K562 (cell line): ENCODE results near the gene PTBP2. TPM values are rescaled to one million over a fixed set of nuclear protein-coding genes. Genes with fewer than 3 reads are reported as not detected.
A peak's percentile ranks its signal among the peaks of the same experiment; 100 is the strongest.

ENCODE experiments used
- EP400 ChIP-seq: fragments of 450-650 bp; IDR thresholded peaks from 2 replicates; pipeline ENCODE4 v1.6.1; 2017; ENCODE audit warnings: antibody characterized with exemption, mild to moderate bottlenecking, moderate library complexity
- GTF2F1 ChIP-seq: IDR thresholded peaks from 2 replicates; pipeline ENCODE4 v1.6.1; 2011; ENCODE audit warnings: low read depth, low read length, improper control_type of control experiment
- MGA ChIP-seq: fragments of 450-650 bp; IDR thresholded peaks from 2 replicates; pipeline ENCODE4 v1.6.1; 2016; ENCODE audit warnings: mild to moderate bottlenecking, moderate library complexity
- THRAP3 ChIP-seq: fragments of 450-650 bp; IDR thresholded peaks from 2 replicates; pipeline ENCODE4 v1.6.1; 2016; ENCODE audit warnings: mild to moderate bottlenecking, inconsistent platforms, borderline replicate concordance
- TSHZ1 ChIP-seq: fragments of 250-450 bp; sonication (Bioruptor Pico); IDR thresholded peaks from 2 replicates; pipeline ENCODE4 v1.4.0; 2020; ENCODE audit warnings: mild to moderate bottlenecking, moderate library complexity
- USF2 ChIP-seq: sonication (generic); formaldehyde crosslinking; IDR thresholded peaks from 2 replicates; pipeline ENCODE4 v1.5.0; 2020; ENCODE audit warnings: missing genetic modification reagents
- ZBTB33 ChIP-seq: sonication (generic); formaldehyde crosslinking; IDR thresholded peaks from 2 replicates; pipeline ENCODE4 v1.8.1; 2023; ENCODE audit warnings: mild to moderate bottlenecking, missing genetic modification reagents
- ZKSCAN8 ChIP-seq: fragments of 200-800 bp; sonication (Bioruptor generic); IDR thresholded peaks from 2 replicates; pipeline ENCODE4 v1.6.1; 2016; ENCODE audit warnings: missing genetic modification characterization, missing compliant biosample characterization
- polyA plus RNA-seq, 8 experiments: library from polyadenylated mRNA; depleted of rRNA in 4 of 8; stranded (reverse) in 5 of 8; unstranded in 3 of 8; fragments of >200 nt; fragmentation: Nextera tagmentation in 2 of 8; fragmentation: Illumina TruSeq in 1 of 8; extraction: Ambion mirVana in 2 of 8; extraction: Trizol in 1 of 8; gene quantifications; 2 replicates each; pipeline versions ENCODE4 v1.2.1 to v1.2.3, GENCODE V29; 2011 to 2014; ENCODE audit warnings: inconsistent platforms in 1 of 8, missing spikeins in 1 of 8
- total RNA-seq, 7 experiments: library from RNA; depleted of rRNA in 6 of 7; stranded (reverse); fragments of >200 nt in 6 of 7; fragmentation: Illumina TruSeq in 2 of 7; extraction: Trizol in 2 of 7; gene quantifications; 2 replicates each; pipeline versions ENCODE4 v1.2.1 to v1.2.3, GENCODE V29; 2011 to 2021; ENCODE audit warnings: low replicate concordance in 1 of 7

PTBP2 gene
- total and polyA plus RNA-seq, 9 of the 15 experiments (the other 6 are each of a cell fraction or from before 2014, with no cell fraction given) = 9.8 to 30.6 (median 19.0) TPM

- TF ChIP-seq MGA = 0 out of 2 replicates have a peak, but pooled peaks have one; percentile 9
- TF ChIP-seq THRAP3 = no peak
- no peak for TF ChIP-seq ZKSCAN8 (CRISPR knock-in tag)
- no peak for TF ChIP-seq GTF2F1
- peak; percentile 40; the same call in 1 of the 2 replicates for TF ChIP-seq EP400
- no peak for TF ChIP-seq ZBTB33 (CRISPR knock-in tag)
- peak; percentile 29; the same call in 1 of the 2 replicates for TF ChIP-seq USF2 (CRISPR knock-in tag)
- no peak for TF ChIP-seq TSHZ1 (CRISPR knock-in tag)
Observed at GRCh38 chr1:96722161-96722922, 758 bp downstream of the PTBP2 start (continued).
